Osteocyte (in vitro differentiated cells): ENCODE measurements around the gene TSPAN32. TPM values are rescaled to one million over a fixed set of nuclear protein-coding genes. Genes with fewer than 3 reads are reported as not detected.
"Not testable (repeated sequence)": the region's sequence is repeated elsewhere in the genome, so short reads cannot be mapped to it uniquely, and the experiment has no call there.

Experiments used
- DNase-seq: peaks from one replicate; pipeline ENCODE4 v3.0.0; 2021; ENCODE audit warnings: mixed read lengths; ENCODE audit not compliant: unreplicated experiment; ENCODE audit errors: extremely low spot score
- H3K27ac Mint-ChIP-seq: one replicate; pipeline ENCODE4 v1.8.0; 2021; ENCODE audit warnings: mild to moderate bottlenecking, mixed read lengths; ENCODE audit not compliant: unreplicated experiment
- H3K27me3 Mint-ChIP-seq: one replicate; pipeline ENCODE4 v1.8.0; 2021; ENCODE audit warnings: mixed read lengths; ENCODE audit not compliant: unreplicated experiment
- H3K36me3 Mint-ChIP-seq: one replicate; pipeline ENCODE4 v1.8.0; 2021; ENCODE audit warnings: mixed read lengths; ENCODE audit not compliant: unreplicated experiment
- H3K4me1 Mint-ChIP-seq: one replicate; pipeline ENCODE4 v1.8.0; 2021; ENCODE audit warnings: mixed read lengths; ENCODE audit not compliant: unreplicated experiment
- H3K4me3 Mint-ChIP-seq: one replicate; pipeline ENCODE4 v1.8.0; 2021; ENCODE audit warnings: mild to moderate bottlenecking, moderate library complexity, mixed read lengths; ENCODE audit not compliant: unreplicated experiment
- H3K9me3 Mint-ChIP-seq: one replicate; pipeline ENCODE4 v1.8.0; 2021; ENCODE audit warnings: mixed read lengths; ENCODE audit not compliant: unreplicated experiment
- CTCF ChIP-seq: fragments of 200-600 bp; sonication (generic); IDR thresholded peaks from 2 replicates; pipeline ENCODE4 v1.5.0; 2021; ENCODE audit warnings: antibody characterized with exemption, mild to moderate bottlenecking, moderate library complexity
- total RNA-seq: library from RNA; stranded (reverse); gene quantifications from 2 replicates; pipeline ENCODE4 v1.2.1, GENCODE V29; 2021

The TSPAN32 gene
- total RNA-seq, 1 donor from 2014 or later: 1.2 TPM

GRCh38 chr11:2360081-2360642 is 58.3 kb downstream of the TSPAN32 start:
- no peak for DNase-seq
- H3K27me3 Mint-ChIP-seq: no peaks in the 10 kb centered on the region
- H3K36me3 Mint-ChIP-seq: no peaks in the 10 kb centered on the region
- H3K9me3 Mint-ChIP-seq: no peaks in the 10 kb centered on the region
- no peak overlapping the region for H3K27ac Mint-ChIP-seq
- no peak overlapping the region for H3K4me3 Mint-ChIP-seq
- TF ChIP-seq CTCF: no peak
- H3K4me1 Mint-ChIP-seq: peaks cover 5% of the 10 kb centered on the region

- Mint-ChIP-seq H3K27me3 (no peaks in the 10 kb centered on the region), H3K4me3 (no peak overlapping the region), H3K27ac (no peak overlapping the region), H3K36me3 (no peaks in the 10 kb centered on the region), H3K9me3 (no peaks in the 10 kb centered on the region), H3K4me1 (no peaks in the 10 kb centered on the region)
- no peak for TF ChIP-seq CTCF
- DNase-seq: no peak
These were observed 59.8 kb downstream of the TSPAN32 start for GRCh38 chr11:2361565-2361964.

- Mint-ChIP-seq H3K27ac (no peak overlapping the region), H3K27me3 (no peaks in the 10 kb centered on the region), H3K36me3 (no peaks in the 10 kb centered on the region), H3K4me1 (no peaks in the 10 kb centered on the region), H3K4me3 (no peak overlapping the region), H3K9me3 (no peaks in the 10 kb centered on the region)
- no peak for TF ChIP-seq CTCF
- no peak for DNase-seq
These were observed 60.6 kb downstream of the TSPAN32 start for GRCh38 chr11:2362414-2362813.

GRCh38 chr11:2363130-2363529 is 61.3 kb downstream of the TSPAN32 start:
- no peak for TF ChIP-seq CTCF
- Mint-ChIP-seq H3K9me3 (no peaks in the 10 kb centered on the region), H3K27me3 (no peaks in the 10 kb centered on the region), H3K36me3 (no peaks in the 10 kb centered on the region), H3K4me1 (no peaks in the 10 kb centered on the region), H3K27ac (no peak overlapping the region), H3K4me3 (no peak overlapping the region)
- no peak for DNase-seq

GRCh38 chr11:2363577-2364370 is 62.0 kb downstream of the TSPAN32 start:
- no peak overlapping the region for H3K4me3 Mint-ChIP-seq
- H3K27ac Mint-ChIP-seq: no peak overlapping the region
- no peak for TF ChIP-seq CTCF
- DNase-seq: no peak
- H3K4me1 Mint-ChIP-seq: no peaks in the 10 kb centered on the region
- no peaks in the 10 kb centered on the region for H3K9me3 Mint-ChIP-seq
- no peaks in the 10 kb centered on the region for H3K27me3 Mint-ChIP-seq
- H3K36me3 Mint-ChIP-seq: no peaks in the 10 kb centered on the region

- not testable (repeated sequence) for H3K27ac Mint-ChIP-seq, H3K4me1 Mint-ChIP-seq, DNase-seq, H3K4me3 Mint-ChIP-seq, H3K36me3 Mint-ChIP-seq, H3K27me3 Mint-ChIP-seq, H3K9me3 Mint-ChIP-seq
These were observed 62.6 kb downstream of the TSPAN32 start for GRCh38 chr11:2364386-2364785.
